ENCODE data around the gene PEAR1.
A peak's percentile ranks its signal among the peaks of the same experiment; 100 is the strongest.

- TF ChIP-seq EZH2 (IDR thresholded peaks at IDR 0.05; ENCODE audit: borderline replicate concordance, low read depth, low read length, severe bottlenecking) = no peak
- peak; percentile 16 for TF ChIP-seq CTCF (IDR thresholded peaks at IDR 0.05; ENCODE audit: borderline replicate concordance, extremely low read depth, low read length, poor library complexity, severe bottlenecking)
These were observed 26.9 kb downstream of the PEAR1 start, which contains the start of gene LRRC71 for GRCh38 chr1:156920233-156921052.
